Activated CD8-positive, alpha-beta memory T cell treated with anti-CD3 and anti-CD28 coated beads for 48 hours (primary cell): ENCODE results near the gene RUNX2.

ENCODE experiments used
- DNase-seq, 3 experiments: peaks; one replicate each; pipeline ENCODE4 v3.0.0-alpha.2; 2020; ENCODE audit warnings: low read depth in 2 of 3, low spot score in 2 of 3

RUNX2 gene

DNA sequence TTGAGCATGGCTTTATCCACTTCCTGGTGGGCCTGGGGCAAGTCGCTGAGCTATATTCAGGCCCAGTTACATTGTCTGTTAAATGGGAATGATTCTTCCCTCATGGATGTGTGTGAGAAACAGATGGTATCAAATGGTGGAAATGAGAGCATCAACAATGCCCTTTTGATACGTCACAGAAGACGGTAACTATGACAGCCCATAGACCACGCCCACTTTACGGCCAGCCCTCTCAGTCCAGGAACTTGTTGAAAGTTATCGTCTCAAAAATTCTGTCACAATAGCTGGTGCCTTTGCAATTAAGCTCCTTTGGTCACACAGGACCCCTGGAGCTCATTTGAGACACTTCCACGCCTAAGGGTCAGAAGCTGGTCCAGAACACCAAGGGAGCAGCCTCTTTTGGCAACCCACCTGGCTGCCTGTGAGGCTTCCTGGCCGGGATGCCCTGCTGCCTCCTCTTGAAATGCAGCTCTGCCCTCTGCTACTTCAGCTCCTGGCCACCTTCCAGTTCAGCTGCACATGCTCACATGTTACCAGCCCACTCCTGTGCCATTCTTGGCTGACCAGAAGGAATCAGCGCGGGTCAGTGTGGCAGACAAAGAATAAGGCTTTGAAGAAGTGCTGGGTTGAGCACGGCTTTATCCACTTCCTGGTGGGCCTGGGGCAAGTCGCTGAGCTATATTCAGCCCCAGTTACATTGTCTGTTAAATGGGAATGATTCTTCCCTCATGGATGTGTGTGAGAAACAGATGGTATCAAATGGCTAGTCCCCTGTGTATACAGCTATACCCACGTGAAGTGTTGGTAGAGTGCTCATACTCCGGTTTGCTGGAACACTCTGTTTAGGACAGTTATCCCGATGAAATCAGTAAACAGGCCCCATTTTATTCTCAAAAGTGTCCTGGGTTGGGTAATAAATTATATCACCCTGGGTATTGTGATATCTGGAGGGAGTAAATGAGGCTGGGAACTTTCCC is 248.8 kb downstream of the RUNX2 start:
- DNase-seq = no peak

DNA sequence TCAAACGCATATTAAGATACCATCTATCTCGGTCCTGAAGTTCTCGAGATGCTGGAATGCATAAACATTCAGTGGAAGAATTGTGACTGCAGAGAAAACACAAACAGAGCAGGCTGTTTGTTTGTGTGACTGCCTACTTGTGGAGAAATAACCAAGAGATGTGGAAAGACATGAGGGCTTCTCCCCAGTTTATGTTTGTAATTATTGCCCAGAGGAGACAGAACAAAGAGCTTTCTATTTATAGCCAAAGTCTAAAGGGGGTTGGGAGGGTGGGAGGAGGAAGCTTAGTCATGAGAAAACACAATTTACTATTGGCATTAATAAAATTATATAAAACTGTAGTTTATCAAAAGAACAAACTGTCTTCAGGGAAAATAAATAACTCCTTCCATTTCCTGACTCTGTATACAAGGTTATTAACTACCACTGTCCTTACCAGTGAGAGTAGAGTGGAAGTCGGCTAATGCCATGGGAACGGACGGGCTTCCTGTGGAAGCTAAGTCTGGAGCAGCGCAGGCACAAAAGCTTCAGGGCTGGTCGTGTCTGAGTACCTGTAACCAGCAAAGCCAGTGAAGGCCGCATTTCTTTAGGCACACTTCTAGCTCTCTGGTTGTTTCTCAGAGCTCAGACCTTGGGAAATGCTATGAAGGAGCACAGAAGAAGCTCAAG is 249.8 kb downstream of the RUNX2 start:
- no peak for DNase-seq

DNA sequence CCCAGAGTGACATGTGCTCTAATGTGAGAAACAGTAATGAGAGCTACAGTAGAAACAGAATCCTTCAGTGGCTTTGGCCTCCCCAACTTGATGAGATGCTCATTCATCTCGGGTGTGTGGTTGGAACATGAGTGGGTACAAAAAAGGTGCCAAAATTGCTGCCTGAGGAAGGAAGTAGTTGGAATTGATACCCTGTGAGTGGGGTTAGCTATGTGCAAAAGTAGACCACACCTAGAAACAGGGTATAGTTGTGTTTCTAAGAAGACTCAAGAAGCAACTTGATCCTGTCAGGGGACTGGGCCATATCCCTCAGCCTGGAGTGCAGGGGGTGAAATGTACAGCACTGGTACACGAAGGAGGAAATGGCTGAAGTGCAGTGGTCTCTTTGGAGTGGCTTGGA is 256.0 kb downstream of the RUNX2 start:
- no peak for DNase-seq

DNA sequence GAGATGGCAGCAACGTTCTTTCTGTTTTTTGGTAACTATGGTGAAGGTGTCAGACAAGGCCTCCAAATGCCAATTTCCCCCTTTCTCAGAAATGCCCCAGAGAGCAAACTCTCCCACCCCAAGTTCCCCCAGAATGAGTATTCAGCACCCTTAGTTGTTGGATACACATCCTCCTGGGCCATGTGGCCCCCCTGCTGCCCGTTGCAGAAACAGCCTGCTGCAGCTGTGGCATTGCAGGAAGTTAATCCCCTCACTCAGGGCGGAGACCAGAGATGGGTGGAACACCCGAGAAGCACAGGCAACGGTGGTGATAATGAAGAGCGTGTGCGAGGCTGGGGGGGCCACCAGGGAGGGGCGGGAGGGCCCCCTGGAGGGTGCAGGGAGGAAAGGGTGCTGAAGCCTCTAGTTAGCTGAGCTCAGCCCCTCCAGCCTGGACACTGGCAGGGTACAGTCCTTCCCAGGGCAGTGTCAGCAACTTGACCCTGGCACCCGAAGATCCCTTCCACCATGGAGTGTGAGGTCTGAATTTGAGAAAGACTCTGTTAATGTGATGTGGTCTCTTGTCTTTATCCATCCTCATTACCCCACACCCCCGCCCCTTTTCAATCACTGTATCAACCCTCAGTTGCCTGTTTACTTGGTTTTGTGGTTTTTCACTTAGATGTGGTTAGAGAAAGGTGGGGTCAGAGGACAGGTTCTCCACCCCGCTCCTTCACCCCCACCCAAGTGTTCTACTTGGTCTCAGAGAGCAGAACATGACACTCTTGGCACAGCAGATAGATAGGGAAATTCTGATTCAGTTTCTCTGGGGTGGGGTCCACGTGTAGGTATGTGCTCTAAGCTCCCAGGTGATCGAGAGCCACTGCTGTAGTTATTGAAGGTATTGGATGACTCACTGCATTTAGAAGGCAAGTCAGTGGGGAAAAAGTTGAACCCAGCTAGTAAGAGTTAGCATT is 258.4 kb downstream of the RUNX2 start:
- peak in 1 of 3 experiments; percentile 10 for DNase-seq

DNA sequence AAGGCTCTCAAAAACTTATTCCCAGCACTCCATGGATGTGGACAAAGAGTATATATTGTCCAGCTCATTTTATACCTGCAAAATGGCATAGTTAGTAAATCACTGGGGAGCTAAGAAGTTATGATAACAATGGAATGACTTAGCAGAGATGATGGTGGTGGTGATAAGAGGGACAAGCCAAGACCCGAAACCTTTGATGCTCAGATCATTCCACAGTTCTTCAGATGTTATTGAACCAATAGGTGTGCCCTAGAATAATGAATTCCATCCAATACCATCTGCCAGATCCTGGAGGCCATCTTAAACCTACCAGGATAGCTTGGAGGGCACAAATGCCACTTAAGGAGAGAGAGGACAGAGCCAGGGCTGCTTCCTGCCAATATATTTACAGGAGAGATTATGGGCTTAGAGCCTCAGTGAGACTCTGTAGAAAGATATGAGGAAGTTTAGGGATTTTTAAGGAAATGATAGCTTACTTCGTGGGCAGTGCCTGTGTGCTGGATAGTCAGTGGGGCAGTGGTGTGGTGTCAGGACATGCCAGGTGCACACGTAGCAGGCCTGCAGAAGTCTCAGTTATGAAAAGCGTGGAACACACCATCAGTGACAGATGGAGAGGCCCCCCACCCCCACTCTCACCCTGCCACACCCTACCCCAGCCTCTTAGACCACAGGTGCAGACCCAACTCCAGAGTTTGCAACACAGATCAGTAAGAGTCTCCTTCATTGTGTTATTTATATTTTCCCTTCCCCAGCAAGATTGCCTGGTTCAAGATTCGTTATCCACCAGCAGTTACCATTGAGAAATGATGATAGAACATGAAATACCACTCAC is 259.3 kb downstream of the RUNX2 start:
- no peak for DNase-seq

DNA sequence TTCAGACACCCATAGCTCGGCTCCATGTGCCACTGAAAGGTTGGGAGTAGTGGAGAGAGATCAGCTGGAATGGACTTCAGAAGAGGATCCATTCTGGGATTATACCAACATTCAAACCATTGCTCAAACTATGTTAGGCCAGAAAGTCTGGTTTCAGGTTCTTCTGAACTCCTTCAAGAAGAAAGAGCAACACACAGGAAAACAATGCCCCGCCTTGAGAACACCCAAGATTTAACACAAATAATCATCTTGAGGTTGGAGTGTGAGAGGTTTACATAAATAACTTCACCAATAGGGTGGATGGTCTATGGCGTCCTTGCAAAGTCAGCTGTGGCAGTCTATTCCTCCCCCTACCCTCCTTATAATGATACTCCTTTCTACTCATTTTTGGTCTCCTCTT is 261.2 kb downstream of the RUNX2 start:
- DNase-seq = no peak

DNA sequence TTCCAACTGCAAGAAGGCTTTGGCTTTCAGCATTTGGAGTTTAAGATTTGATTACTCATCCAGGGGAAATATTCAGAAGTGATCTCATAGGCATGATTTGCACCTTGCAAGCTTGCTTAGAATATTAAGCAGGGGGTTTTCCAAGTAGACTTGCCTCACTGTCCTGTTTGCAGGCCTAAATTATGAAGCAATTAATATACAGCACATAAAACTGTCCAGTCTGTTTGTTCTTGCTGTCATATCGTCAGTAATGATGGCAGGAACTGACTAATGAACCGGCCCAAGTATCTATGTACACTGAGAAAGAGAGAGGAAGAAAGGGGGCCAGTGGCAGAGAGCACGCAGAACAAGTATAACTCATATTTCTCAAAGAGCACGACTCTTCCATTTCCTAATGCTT is 262.1 kb downstream of the RUNX2 start:
- DNase-seq = no peak

DNA sequence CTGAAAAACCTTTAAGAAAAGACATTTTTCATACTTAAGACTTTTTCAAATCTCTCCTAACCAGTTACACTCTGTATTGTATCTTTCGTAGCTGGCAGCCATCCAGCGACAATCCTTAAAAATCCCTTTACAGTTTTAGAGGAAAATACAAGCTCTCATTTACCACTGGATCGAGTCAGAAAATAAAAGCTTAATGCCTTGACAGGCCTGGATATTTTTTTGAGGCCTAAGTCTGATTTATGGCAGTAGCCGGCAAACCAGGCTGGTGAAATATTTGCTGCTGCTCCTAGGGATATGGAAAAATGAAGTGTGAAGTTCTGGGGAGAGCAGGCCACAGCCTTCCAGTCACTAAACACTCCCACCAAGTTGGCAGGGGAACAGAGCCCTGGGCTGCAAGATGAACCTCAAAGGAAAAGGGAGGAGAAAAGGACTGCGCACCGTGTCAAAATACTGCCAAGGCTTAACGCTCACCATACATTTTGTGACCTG is 262.6 kb downstream of the RUNX2 start:
- DNase-seq = no peak

DNA sequence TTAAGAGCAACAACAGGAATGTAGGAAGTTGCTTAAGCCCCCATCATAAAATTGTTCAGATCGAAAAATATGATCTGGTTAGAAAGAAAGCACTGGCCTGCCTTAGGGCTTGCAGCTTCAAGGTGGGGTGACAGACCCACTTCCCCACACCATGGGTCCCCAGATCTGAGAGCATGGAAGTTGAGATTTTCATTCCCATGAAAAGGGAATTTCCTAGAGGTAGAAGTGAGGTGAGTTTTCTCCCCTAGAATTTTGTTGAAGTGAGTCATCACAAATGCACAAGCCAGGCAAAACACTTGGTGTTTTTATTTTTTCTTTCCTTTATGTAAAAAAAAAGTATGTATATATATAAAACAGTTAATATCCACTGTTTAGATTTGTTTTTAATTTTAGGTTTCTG is 263.2 kb downstream of the RUNX2 start:
- DNase-seq = no peak

DNA sequence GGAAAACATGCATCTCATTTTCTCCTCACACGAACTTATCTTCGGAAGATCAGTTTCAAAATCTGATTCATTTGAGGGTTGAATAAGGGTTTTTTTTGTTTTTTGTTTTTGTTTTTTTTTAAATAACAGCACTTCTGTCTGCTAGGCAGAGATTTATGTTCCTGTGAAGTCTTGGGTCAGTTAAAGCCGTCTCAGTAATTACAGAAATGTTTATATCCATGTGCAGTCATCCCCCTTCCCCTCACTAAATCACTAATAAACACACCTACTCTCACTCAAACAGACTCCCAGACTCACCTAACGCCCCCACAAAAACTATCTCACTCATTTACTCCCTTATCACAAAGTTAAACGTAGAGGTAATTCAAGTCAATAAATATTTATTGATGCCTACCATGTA is 263.8 kb downstream of the RUNX2 start:
- no peak for DNase-seq

DNA sequence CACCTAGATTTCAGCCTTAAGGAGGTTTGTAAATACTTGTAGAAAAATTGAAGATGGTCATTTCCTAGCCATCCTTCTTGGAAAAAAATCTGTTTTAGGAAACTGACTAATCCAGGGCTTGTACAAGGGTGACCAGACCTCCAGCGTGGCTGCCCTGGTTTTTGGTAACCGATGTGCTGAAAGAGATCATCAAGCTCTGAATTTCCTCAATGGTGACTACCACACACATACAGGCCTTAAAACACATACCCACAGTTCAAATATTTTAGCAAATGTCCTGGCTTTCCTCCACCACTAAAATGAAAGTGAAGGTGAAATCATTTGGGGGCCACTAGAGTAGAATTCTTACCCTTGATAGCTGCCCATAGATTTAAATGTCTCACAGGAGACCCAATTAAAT is 264.9 kb downstream of the RUNX2 start:
- DNase-seq = no peak

DNA sequence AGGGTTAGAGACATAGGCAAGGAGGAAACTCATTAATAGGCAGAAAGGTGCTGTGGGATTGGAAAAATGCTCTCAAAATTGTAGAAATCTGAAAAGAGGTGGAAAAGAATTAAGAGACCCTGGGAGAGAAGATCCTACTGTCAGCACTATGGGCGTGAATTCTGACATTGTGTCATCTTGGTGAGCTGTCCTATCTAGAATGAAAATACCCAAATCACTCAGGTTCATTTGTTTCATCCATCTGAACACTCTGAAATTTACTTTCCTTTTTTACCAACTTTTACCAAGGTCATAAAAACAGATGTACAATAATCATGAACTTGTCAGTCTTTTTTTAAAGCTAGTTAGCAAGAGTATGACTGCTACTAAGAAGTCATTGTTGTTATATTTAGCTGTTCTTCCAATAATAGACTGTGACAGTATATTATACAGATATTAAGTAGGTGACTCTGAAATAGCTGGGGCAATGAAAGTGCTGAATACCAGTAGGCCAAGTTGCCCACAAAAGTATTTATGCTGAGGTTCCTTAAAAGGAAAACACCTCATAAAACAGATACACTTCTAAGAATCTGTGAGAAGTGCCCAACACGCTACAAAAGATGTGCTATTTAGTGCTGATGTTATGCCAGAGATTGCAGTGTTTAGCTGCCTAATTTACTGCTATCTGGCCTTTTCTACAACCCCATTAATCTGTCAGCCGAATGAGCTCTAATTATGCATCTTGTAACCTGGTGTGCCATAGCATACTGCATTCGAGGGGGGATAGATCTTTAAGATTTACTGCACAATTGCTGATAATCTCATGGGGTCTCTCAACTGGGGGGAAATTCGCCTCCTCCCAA is 267.1 kb downstream of the RUNX2 start:
- DNase-seq = no peak

DNA sequence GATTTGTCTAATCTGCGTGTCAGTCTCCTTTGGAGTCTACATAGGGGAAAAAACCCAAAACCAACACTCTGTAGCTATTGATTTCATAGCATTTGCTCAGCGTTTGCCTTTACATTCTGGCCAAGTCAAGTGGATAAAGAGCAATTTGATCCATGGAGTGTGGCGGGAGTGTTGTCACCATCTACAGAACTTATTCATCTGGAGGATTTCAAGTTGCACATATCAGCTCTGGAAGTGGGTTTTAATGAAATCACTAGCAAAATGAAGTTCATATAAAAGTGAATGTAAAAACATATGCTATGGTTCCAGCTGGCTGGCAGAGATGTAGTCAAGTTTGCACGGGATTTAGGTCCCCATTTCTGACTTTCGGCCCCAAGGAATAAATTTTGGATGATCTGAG is 269.3 kb downstream of the RUNX2 start:
- DNase-seq = no peak

DNA sequence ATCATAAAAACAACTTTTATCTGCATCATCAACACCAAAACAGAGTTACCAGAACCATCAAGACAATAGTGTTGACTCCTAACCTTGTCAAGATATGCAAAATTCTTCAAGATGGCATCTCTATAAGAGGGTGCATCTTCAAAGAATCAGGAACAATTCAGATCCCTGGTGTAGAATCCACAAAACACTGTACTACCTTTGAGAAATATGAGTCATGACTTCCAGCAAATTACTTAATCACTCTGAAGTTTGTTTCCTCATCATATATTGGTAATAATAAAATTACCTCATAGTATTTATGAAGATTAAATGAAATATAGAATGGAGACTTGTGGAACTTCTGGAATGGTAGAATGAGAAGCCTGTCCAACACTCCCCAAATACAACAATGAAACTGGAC is 270.9 kb downstream of the RUNX2 start:
- DNase-seq = no peak

DNA sequence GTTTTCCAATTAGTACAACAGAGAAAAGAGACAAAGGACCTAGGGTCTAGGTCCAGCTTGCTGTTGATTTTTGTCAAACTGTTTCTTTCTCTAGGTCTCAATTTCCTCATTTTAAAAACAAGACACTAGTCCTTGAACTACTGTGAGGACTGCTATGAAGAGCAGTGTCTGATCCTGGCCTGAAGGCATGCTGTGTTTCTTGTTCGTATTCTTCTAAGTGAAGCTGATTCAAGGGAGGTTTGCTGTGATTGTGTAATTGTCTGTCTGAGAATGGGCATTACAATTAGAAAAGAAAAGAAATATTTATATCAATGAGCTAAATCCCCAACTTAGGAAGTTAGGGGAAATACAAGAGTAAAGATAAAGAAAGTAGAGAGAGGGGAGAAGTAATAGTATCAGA is 277.8 kb downstream of the RUNX2 start:
- no peak for DNase-seq

DNA sequence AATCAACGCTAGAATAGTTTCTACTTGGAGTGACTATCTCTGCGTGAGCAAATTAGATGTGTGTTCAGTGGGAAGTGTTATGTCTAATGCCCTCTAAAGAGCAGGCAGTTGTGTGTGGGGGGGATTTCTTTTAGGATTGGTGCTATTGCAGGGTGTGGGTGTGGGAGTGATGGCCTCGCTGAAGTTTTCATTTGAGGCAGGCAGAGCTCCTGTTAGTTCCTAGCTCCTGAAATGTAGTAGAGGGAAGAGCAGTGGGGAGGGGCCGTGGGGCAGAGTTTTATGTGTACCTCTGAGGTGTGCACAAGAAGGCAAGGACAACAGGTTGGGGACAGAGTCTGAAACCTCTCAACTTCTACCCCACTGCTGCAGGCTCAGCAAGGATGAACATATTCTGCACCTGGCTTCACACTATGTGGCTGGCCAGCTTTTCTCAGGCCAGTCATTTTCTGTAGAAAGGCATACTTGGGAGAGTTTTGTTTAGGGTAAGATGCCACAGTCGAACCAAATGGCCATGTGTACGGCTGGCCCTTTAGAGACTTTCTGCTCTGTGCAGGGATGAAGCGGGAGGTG is 278.8 kb downstream of the RUNX2 start:
- DNase-seq = no peak

DNA sequence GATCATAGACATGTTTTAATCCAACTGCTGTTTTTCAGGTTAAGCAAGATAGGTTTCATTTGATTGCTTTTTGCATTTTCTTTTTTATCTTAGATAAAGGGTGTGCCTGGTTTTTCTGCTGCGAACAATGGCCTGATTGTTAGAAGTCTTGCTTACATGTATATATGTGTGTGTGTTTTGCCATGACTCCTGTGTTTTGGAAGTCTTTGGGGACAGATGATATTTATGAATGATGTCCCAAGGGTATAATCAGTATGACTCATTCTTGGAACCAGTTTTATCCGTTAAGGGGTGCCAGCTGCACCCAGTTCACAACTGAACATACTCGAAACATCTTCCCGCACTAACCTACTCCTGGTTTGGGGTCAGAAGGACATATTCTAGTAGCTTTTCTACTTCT is 279.7 kb downstream of the RUNX2 start:
- no peak for DNase-seq

DNA sequence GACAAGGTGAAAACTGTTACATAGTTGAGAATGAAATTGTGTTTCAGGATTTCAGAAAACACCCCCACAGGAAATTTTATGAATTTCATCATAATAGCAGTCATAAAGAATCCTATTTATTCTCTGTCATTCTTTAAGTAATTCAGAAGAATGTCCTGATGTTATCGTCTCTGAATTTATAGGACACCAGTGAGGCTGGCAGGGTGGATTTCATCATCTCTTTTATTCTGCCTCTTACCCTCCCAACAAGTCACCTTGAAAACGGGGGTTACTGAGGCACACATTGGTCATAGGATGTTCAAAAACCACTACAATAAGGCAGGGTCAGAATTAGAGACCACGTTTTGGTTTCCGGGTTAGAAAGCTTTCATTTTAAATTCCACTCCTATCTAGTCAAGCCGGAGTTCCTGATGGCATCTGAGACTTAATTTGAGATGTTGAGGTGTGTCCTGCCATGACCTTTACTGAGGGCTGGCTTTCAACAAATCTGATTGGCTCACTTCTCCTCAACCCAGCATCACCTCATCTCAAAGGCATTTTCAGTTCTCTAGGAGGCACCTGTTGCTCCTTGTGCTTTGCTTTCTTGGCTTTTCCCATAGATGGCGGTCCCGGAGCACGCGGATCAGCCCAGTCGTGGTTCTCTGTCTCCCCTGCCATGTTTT is 280.3 kb downstream of the RUNX2 start:
- no peak for DNase-seq
